Immature natural killer cell (primary cell): ENCODE measurements around the gene NUP62. TPM values are rescaled to one million over a fixed set of nuclear protein-coding genes. Genes with fewer than 3 reads are reported as not detected.
"Not testable (repeated sequence)": the region's sequence is repeated elsewhere in the genome, so short reads cannot be mapped to it uniquely, and the experiment has no call there.

ENCODE experiments used
- DNase-seq, 3 donors: peaks; one replicate each; pipeline ENCODE4 v3.0.0; 2022; ENCODE audit warnings: mixed read lengths in 1 of 3
- H3K27ac Mint-ChIP-seq, 6 donors: one replicate each; pipeline ENCODE4 v1.8.0; 2020; ENCODE audit warnings: mixed read lengths in 6 of 6, mild to moderate bottlenecking in 5 of 6, inconsistent platforms in 4 of 6, moderate library complexity in 3 of 6
- H3K27me3 Mint-ChIP-seq, 3 donors: one replicate each; pipeline ENCODE4 v1.8.0; 2020 to 2021; ENCODE audit warnings: low read depth in 3 of 3, mild to moderate bottlenecking in 3 of 3, mixed read lengths in 3 of 3, moderate library complexity in 3 of 3, inconsistent platforms in 1 of 3
- H3K36me3 Mint-ChIP-seq, 3 donors: one replicate each; pipeline ENCODE4 v1.8.0; 2020; ENCODE audit warnings: mixed read lengths in 3 of 3, inconsistent platforms in 2 of 3, mild to moderate bottlenecking in 2 of 3
- H3K4me1 Mint-ChIP-seq, 2 donors: one replicate each; pipeline ENCODE4 v1.8.0; 2020; ENCODE audit warnings: inconsistent platforms in 2 of 2, mild to moderate bottlenecking in 2 of 2, mixed read lengths in 2 of 2, moderate library complexity in 1 of 2
- H3K4me3 Mint-ChIP-seq, 5 donors: one replicate each; pipeline ENCODE4 v1.8.0; 2020; ENCODE audit warnings: mild to moderate bottlenecking in 5 of 5, mixed read lengths in 5 of 5, inconsistent platforms in 3 of 5, moderate library complexity in 3 of 5
- H3K9me3 Mint-ChIP-seq, 6 donors: one replicate each; pipeline ENCODE4 v1.8.0; 2020; ENCODE audit warnings: mild to moderate bottlenecking in 6 of 6, mixed read lengths in 6 of 6, inconsistent platforms in 4 of 6, moderate library complexity in 3 of 6
- polyA plus RNA-seq, 3 donors: library from polyadenylated mRNA; unstranded; fragments of 300-500 nt; fragmentation: Illumina TruSeq; gene quantifications; one replicate each; pipeline ENCODE4 v1.2.3, GENCODE V29; 2021

The NUP62 gene
- polyA plus RNA-seq, 3 donors from 2014 or later = 21.8 to 67.1 (median 34.3) TPM

DNA sequence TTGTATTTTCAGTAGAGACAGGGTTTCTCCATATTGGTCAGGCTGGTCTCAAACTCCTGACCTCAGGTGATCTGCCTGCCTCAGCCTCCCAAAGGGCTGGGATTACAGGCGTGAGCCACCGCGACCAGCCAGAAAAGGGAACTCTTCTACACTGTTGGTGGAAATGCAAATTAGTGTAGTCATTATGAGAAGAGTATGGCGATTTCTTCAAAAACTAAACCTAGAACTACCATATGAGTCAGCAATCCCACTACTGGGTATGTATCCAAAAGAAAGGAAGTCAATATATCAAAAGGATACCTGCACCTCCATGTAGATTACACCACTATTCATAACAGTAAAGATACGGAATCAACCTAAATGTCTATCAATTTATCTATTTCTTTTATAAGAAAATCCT, 15.3 kb upstream of the NUP62 start:
- not testable (repeated sequence) for H3K4me3 Mint-ChIP-seq, H3K9me3 Mint-ChIP-seq

DNA sequence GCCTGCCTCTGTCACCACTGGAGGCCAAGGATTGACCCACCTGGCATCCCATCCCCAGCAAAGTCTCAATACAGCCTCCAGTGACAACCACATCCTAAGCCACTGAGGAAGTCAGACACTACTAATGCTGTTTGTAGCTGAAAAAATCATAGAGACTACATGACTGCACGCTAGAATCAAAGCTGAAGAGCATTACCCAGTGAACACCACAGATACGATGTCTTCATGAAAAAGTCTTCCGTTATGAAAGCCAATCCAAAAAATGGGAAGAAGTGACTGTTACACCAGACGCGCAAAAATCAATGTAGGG, 11.1 kb upstream of the NUP62 start:
- Mint-ChIP-seq H3K4me1 (peaks cover 5 to 10% of the 10 kb centered on the region in 2 donors), H3K4me3 (no peak overlapping the region), H3K27ac (peak overlapping the region in 1 of 6 donors; percentile 42)

More for the DNA sequence above, 15.3 kb upstream of the NUP62 start:
- H3K27ac Mint-ChIP-seq, H3K4me1 Mint-ChIP-seq, DNase-seq, H3K36me3 Mint-ChIP-seq: not testable (repeated sequence)
- H3K27me3 Mint-ChIP-seq = peaks cover 4 to 12% (median 4%) of the 10 kb centered on the region in 3 donors

DNA sequence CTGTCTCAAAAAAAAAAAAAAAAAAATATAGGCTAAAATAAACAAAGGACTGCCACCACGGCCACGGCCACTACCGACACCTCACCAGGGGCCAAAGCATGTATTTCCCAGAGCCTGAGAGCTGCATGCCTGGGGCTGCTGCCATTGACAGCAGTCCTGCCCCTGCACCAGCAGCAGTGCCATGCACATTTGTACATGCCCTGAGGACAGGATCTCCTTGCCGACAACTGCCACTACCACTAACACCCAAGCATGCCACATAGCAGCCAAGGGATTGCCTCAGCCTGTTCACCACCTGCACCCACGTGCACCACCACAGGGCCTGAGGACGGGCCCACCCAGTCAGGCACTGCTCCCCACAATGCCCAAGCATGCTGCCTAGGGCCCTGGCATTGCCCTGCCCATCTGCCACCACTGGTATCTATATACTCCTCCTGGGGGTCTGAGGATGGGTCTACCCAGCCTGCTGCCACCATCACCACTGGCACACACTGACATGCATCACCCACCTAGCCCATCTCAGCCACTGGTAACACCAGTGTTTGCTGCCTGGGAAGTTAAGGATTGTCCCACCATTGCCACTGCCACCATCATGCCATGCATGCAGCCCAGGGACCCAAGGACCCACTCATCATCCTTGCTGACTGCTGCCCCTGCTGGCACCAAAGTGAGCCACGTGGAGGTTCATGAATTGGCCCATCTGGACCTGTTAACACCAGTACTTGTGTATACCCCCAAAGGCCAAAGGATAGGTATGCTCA, 10.6 kb upstream of the NUP62 start:
- Mint-ChIP-seq H3K4me1 (peaks cover 5 to 10% of the 10 kb centered on the region in 2 donors), H3K27me3 (peaks cover 0 to 9% (median 7%) of the 10 kb centered on the region in 3 donors), H3K9me3 (peaks cover 0 to 2% (median 0%) of the 10 kb centered on the region in 6 donors), H3K27ac (peak overlapping the region in 1 of 6 donors; percentile 42), H3K4me3 (no peak overlapping the region), H3K36me3 (no peaks in the 10 kb centered on the region)
- DNase-seq = no peak

More for the DNA sequence above, 11.1 kb upstream of the NUP62 start:
- DNase-seq = no peak
- peaks cover 0 to 2% (median 0%) of the 10 kb centered on the region in 6 donors for H3K9me3 Mint-ChIP-seq
- peaks cover 0 to 2% (median 0%) of the 10 kb centered on the region in 3 donors for H3K36me3 Mint-ChIP-seq
- H3K27me3 Mint-ChIP-seq = peaks cover 1 to 12% (median 7%) of the 10 kb centered on the region in 3 donors

DNA sequence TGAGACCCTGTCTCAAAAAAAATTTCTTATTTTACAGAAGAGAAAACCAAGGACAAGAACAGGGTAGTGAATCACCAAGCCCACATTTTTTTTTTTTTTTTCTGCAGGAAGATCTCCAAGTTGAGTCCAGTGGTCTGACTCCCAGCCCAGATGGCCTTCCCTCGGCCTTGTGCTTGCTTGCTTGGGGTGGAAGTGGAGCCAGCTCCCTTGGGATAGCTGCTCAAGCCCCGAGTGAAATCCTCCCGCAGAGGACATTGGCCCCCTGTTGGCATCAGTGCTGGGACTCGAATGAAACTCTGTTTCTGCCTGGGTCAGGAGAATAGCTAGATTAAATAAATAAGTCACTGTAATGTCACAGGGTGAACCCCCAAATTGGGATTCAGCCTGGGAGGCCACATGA, 9.4 kb upstream of the NUP62 start:
- H3K36me3 Mint-ChIP-seq = no peaks in the 10 kb centered on the region
- H3K27ac Mint-ChIP-seq = no peak overlapping the region
- peaks cover 8 to 14% of the 10 kb centered on the region in 2 donors for H3K4me1 Mint-ChIP-seq
- DNase-seq = no peak
- H3K27me3 Mint-ChIP-seq = peaks cover 0 to 4% (median 3%) of the 10 kb centered on the region in 3 donors
- H3K9me3 Mint-ChIP-seq = peaks cover 0 to 2% (median 0%) of the 10 kb centered on the region in 6 donors
- H3K4me3 Mint-ChIP-seq = no peak overlapping the region

DNA sequence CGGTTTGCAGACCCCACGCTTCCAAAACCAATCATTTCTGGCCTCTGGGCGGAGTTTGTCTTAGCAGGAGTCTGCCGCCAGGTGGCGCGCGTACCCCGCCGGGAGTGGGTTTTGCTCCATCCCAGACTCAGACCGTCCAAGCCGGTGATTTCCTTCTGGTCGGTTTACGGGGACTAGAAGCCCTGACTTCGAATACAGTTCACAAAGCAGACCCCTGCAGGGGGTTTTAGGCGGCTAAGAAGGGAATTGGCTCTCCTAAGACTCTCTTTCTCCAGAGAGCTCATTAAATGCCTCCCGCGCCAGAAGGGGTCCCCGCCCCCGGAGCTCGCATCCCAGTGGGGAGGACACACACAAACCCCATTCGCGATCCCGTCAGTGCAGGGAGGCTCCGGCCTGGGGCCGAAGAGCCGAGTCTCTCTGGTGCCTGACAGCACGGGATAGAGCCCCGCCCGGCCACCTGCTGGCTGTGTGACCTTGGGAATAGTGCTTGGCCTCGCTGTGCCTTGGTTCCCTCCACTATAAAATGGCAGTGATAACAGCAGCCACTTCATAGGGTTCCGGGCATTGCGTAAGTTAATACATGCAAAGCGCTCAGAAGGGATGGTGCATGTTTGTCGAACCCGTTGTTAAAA, 8.6 kb upstream of the NUP62 start:
- peak overlapping the region in 1 of 5 donors; percentile 20 for H3K4me3 Mint-ChIP-seq
- peaks cover 0 to 4% (median 2%) of the 10 kb centered on the region in 3 donors for H3K27me3 Mint-ChIP-seq
- H3K36me3 Mint-ChIP-seq = no peaks in the 10 kb centered on the region
- no peak overlapping the region for H3K27ac Mint-ChIP-seq
- DNase-seq = peak; percentile 74 to 76 (median 74)
- peaks cover 16 to 21% of the 10 kb centered on the region in 2 donors for H3K4me1 Mint-ChIP-seq
- no peaks in the 10 kb centered on the region for H3K9me3 Mint-ChIP-seq

DNA sequence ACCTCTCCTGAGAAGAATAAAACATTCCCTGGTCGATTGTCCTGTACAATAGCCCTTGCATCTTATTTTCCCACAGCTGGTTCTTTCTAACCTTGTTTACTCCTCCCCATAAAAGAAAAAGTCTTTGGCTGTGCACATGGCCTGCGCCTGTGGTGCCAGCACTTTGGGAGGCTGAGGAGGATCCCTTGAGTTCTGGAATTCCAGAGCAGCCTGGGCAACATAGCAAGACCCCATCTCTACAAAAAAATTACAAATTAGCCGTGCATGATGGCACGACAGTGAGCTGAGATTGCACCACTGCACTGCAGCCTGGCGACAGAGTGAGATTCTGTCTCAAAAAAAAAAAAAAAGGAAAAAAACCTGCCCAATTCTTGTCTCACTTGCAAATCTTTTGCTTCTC, 7.2 kb upstream of the NUP62 start:
- Mint-ChIP-seq H3K4me1 (peaks cover 30 to 33% of the 10 kb centered on the region in 2 donors), H3K9me3 (no peaks in the 10 kb centered on the region), H3K36me3 (no peaks in the 10 kb centered on the region), H3K27me3 (peaks cover 5 to 10% (median 6%) of the 10 kb centered on the region in 3 donors), H3K4me3 (no peak overlapping the region), H3K27ac (peak overlapping the region in 1 of 6 donors; percentile 15)
- DNase-seq = no peak

DNA sequence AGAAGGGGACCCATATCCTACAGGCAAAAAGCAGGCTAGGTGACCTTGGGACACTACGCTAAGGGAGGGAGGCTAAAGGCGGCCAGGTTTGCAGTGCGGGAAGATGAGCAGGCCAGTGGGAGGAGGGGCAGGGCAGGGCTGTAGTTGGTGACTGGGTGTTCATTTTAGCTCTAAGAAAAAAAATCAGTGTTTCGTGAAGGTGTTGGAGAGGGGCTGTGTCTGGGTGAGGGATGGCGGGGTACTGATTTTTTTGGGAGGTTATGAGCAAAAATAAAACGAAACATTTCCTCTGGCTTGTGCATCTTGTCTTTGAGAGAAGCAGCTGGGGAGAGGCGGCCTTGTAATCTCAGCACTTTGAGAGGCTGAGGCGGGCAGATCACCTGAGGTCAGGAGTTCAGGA, 4.3 kb upstream of the NUP62 start:
- Mint-ChIP-seq H3K27me3 (peaks cover 22 to 28% (median 26%) of the 10 kb centered on the region in 3 donors), H3K27ac (peak overlapping the region in 5 of 6 donors; percentile 31 to 79 (median 61)), H3K9me3 (peaks cover 0 to 2% (median 0%) of the 10 kb centered on the region in 6 donors), H3K36me3 (no peaks in the 10 kb centered on the region), H3K4me3 (peak overlapping the region in 3 of 5 donors; percentile 34 to 65 (median 65)), H3K4me1 (peaks cover 56 to 57% of the 10 kb centered on the region in 2 donors)
- DNase-seq = no peak

DNA sequence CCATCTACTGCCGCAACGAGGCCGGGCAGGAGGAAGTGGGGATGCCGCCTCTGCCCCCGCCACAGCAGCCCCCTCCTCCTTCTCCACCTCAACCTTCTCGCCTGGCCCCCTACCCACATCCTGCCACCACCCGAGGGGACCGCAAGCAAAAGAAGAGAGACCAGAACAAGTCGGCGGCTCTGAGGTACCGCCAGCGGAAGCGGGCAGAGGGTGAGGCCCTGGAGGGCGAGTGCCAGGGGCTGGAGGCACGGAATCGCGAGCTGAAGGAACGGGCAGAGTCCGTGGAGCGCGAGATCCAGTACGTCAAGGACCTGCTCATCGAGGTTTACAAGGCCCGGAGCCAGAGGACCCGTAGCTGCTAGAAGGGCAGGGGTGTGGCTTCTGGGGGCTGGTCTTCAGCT, 3.4 kb upstream of the NUP62 start:
- Mint-ChIP-seq H3K9me3 (peaks cover 0 to 2% (median 0%) of the 10 kb centered on the region in 6 donors), H3K27me3 (peaks cover 26 to 36% (median 30%) of the 10 kb centered on the region in 3 donors), H3K4me3 (peak overlapping the region; percentile 65 to 83 (median 77)), H3K27ac (peak overlapping the region; percentile 31 to 79 (median 70)), H3K4me1 (peaks cover 63 to 66% of the 10 kb centered on the region in 2 donors), H3K36me3 (no peaks in the 10 kb centered on the region)
- peak; percentile 81 to 84 (median 82) for DNase-seq

DNA sequence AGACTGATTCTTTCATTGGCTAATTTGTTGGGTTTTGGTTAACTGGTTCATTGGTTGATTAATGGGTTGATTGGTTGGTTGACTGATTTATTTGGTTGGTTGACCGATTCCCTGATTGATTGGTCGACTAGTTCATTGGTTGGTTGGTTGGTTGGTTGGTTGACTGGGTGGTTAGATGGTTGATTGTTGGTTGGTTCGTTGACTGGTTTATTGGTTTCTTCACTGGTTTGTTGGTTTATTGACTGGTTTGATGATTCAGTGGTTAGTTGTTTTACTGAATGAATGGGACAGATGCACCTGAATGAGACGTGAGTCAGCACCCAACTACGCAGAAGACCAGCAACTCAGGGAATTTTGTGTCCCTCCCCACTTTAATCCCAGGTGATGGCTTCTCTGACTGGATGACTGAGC, 2.7 kb upstream of the NUP62 start:
- Mint-ChIP-seq H3K27me3 (peaks cover 26 to 39% (median 34%) of the 10 kb centered on the region in 3 donors), H3K9me3 (peaks cover 0 to 2% (median 0%) of the 10 kb centered on the region in 6 donors), H3K27ac (peak overlapping the region; percentile 2 to 61 (median 28)), H3K36me3 (no peaks in the 10 kb centered on the region), H3K4me3 (peak overlapping the region; percentile 33 to 98 (median 76)), H3K4me1 (peaks cover 67 to 68% of the 10 kb centered on the region in 2 donors)
- DNase-seq = no peak

DNA sequence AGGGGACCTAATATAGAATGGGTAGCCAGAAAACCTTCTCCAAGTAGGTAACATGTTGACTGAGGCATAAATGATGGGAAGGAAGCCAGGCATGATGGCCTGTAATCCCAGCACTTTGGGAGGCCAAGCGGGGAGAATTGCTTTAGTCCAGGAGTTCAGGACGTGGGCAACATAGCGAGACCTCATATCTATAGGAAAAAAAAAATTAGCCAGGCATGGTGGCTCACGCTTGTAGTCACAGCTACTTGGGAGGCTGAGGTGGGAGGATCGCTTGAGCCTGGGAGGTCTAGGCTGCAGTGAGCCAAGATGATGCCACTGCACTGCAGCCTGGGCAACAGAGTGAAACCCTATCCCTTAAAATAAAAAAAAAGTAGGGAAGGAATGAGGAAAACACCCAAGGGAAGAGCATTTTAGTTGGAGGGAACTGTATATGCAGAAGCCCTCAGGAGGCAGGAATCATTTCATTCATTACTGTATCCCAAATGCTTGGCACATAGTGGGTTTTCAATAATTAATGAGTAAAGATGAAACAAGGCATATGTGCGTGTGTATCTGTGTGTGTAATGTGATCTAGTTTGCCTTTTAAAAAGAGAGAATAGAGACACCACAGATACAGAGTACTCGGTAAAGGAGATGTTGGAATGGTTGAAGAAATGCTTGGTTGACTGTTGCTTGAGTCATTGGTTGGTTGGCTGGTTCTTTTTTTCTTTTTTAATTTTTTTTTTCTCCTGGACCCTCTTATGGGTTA, 2.2 kb upstream of the NUP62 start:
- Mint-ChIP-seq H3K27me3 (peaks cover 26 to 39% (median 34%) of the 10 kb centered on the region in 3 donors), H3K9me3 (peaks cover 0 to 2% (median 0%) of the 10 kb centered on the region in 6 donors), H3K36me3 (no peaks in the 10 kb centered on the region), H3K27ac (peak overlapping the region; percentile 27 to 97 (median 44)), H3K4me1 (peaks cover 67 to 68% of the 10 kb centered on the region in 2 donors), H3K4me3 (peak overlapping the region; percentile 33 to 99 (median 94))
- no peak for DNase-seq

DNA sequence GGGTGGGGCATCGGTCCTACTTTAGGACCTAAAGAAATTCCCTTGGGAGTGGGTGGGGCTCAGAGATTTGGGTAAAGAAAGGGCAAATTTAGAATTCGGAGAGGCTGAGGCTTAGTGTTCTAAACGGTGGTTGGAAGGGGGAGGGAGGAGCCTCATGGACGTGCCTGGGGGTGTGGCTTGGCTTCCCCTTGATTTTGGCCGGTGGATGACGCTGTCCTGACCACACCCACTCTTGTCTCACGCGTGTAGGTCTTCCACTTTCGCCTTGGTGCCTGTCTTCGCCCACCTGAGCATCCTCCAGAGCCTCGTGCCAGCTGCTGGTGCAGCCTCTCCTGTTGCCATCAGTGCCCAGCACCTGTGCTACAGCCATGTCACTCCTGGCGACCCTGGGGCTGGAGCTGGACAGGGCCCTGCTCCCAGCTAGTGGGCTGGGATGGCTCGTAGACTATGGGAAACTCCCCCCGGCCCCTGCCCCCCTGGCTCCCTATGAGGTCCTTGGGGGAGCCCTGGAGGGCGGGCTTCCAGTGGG, 1.2 kb upstream of the NUP62 start:
- H3K27me3 Mint-ChIP-seq = peaks cover 26 to 39% (median 34%) of the 10 kb centered on the region in 3 donors
- H3K36me3 Mint-ChIP-seq = peaks cover 0 to under 1% (median 0%) of the 10 kb centered on the region in 3 donors
- H3K27ac Mint-ChIP-seq = peak overlapping the region in 5 of 6 donors; percentile 43 to 97 (median 95)
- no peak for DNase-seq
- peaks cover 65 to 69% of the 10 kb centered on the region in 2 donors for H3K4me1 Mint-ChIP-seq
- H3K9me3 Mint-ChIP-seq = peaks cover 0 to 2% (median 0%) of the 10 kb centered on the region in 6 donors
- peak overlapping the region; percentile 94 to 99 (median 98) for H3K4me3 Mint-ChIP-seq

DNA sequence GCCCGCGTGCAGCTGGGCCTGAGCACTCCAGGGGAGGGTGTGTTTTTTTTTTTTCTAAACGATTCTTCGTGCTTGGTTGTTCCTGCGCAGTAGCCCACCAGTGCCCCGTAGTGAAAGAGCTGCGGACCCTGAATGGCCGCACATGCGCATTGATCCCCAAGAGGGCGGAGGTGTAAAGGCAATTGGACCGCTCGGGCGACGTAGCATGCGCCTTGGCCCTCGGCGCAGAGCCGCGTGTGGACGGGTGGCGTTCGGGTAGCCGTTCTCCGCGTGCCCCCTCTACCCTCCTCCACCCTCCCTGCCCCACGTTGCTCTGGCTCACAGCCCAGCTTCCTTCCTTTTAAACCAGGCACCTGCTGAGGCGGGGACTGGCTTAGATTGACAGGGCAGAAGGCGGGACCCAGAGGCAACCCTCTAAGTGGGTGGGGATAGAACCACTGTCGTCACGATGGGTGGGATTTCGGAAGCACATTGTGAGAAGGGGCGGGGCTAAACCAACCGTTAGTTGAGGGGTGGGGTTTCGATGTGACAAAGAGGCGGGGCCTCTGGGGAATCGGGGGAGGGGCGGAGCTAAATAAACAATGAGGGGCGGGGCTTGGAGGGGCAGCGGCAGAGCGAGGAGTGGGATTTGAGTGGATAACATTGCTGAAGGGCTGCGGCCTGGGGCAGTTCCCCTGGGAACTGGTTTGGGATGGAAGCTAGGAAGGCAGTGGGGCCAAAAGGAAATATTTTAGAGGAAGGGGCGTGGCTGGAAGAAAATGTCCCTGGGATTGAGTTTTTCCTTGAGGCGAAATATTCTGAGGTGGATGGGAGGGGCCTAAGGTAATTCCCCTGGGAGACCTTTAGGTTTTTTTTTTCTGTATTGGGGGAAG, 543 bp upstream of the NUP62 start:
- Mint-ChIP-seq H3K9me3 (peaks cover 0 to 2% (median 0%) of the 10 kb centered on the region in 6 donors), H3K36me3 (peaks cover 0 to 4% (median 0%) of the 10 kb centered on the region in 3 donors), H3K4me1 (peaks cover 68 to 74% of the 10 kb centered on the region in 2 donors), H3K27ac (peak overlapping the region; percentile 95 to 98 (median 97)), H3K4me3 (peak overlapping the region; percentile 94 to 99 (median 98)), H3K27me3 (peaks cover 26 to 39% (median 34%) of the 10 kb centered on the region in 3 donors)
- DNase-seq = peak; percentile 91 to 95 (median 94)
